Neural cell (in vitro differentiated cells): ENCODE data around the gene TRAPPC5.

ENCODE experiments used
- CTCF ChIP-seq: fragments of 450-650 bp; IDR thresholded peaks from 2 replicates; pipeline ENCODE4 v1.5.1; 2014; ENCODE audit warnings: antibody characterized with exemption, mild to moderate bottlenecking, moderate library complexity; ENCODE audit not compliant: poor library complexity, severe bottlenecking
- EP300 ChIP-seq: fragments of 450-650 bp; conservative IDR thresholded peaks from 2 replicates; pipeline ENCODE4 v1.6.1; 2014; ENCODE audit warnings: antibody characterized with exemption, mild to moderate bottlenecking, moderate library complexity; ENCODE audit not compliant: poor library complexity, severe bottlenecking
- EZH2 ChIP-seq: fragments of 200-600, 300-800 bp; shearing (Covaris generic), sonication (generic); IDR thresholded peaks from 2 replicates; pipeline ENCODE4 v1.6.1; 2014; ENCODE audit warnings: antibody characterized with exemption, low read length, borderline replicate concordance, mild to moderate bottlenecking; ENCODE audit not compliant: insufficient read depth, poor library complexity, severe bottlenecking
- POLR2AphosphoS5 ChIP-seq: IDR thresholded peaks from 2 replicates; pipeline ENCODE4 v1.6.1; 2012
- REST ChIP-seq: IDR thresholded peaks from 2 replicates; pipeline ENCODE4 v1.6.1; 2012; ENCODE audit warnings: borderline replicate concordance
- SMC3 ChIP-seq: fragments of 450-650 bp; conservative IDR thresholded peaks from 2 replicates; pipeline ENCODE4 v1.6.1; 2014; ENCODE audit warnings: antibody characterized with exemption, mild to moderate bottlenecking, moderate library complexity; ENCODE audit not compliant: poor library complexity
- TAF1 ChIP-seq: IDR thresholded peaks from 2 replicates; pipeline ENCODE4 v1.6.1; 2012; ENCODE audit warnings: low read depth

DNA sequence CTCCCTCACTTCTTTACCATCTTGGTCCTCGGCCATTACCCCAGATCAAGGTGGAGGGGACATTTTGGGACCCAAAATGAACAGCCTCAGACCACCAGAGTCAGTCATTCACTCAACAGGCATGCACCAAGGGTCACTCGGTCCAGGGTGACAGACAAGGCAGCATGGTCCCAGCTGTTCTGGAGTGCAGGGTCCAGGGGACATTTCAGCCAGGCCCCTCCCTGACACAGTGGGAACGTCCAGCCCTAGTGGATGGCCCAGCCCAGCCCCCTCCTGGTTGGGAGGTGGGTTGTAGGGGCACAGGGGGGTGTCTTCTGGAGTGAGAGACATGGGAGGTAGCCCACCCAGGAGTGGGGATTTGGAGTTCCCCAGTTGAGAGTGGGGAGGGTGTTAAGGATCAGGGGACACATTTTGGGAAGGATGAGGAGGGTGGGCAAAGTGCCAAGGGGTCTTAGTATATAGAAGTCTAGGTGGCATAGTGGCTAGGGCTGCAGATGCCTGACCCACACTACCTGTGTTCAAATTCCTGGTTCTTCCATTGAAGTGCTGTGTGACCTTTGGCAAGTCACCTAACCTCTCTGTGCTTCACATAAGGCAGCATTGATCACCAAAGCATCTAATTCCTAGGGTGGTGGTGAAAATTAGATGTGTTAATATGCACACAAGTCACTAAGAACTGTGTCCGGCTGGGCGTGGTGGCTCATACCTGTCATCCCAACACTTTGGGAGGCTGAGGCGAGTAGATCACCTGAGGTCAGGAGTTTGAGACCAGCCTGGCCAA lies 23.8 kb downstream of the TRAPPC5 start:
- no peak for TF ChIP-seq CTCF
- TF ChIP-seq POLR2AphosphoS5 = no peak
- TF ChIP-seq REST = no peak
- no peak for TF ChIP-seq EZH2
- no peak for TF ChIP-seq TAF1
- TF ChIP-seq SMC3 = no peak
- TF ChIP-seq EP300 = no peak
